Gastroesophageal sphincter (tissue), 4 donors: ENCODE measurements around the gene ANKDD1B. TPM values are rescaled to one million over a fixed set of nuclear protein-coding genes. Genes with fewer than 3 reads are reported as not detected.

ENCODE experiments used
- ATAC-seq: fragments of 150-250 bp; one replicate; pipeline ENCODE4 v1.9.1; 2016; ENCODE audit warnings: mild to moderate bottlenecking, moderate library complexity
- H3K27ac ChIP-seq, 4 donors: fragments of 200-600 bp; sonication (generic) in 3 of 4; 1 replicate in 3 of 4; 2 replicates in 1 of 4; pipeline ENCODE4 v1.5.1; 2016 to 2019
- H3K27me3 ChIP-seq: fragments of 200-600 bp; sonication (generic); one replicate; pipeline ENCODE4 v1.5.1; 2019
- H3K36me3 ChIP-seq, 2 donors: fragments of 200-600 bp; sonication (generic); one replicate each; pipeline ENCODE4 v1.5.1; 2019; ENCODE audit warnings: control low read depth in 1 of 2
- H3K4me1 ChIP-seq, 3 donors: fragments of 200-600 bp; sonication (generic); 1 replicate in 2 of 3; 2 replicates in 1 of 3; pipeline ENCODE4 v1.5.1; 2016 to 2019; ENCODE audit warnings: control low read depth in 2 of 3
- H3K4me3 ChIP-seq, 2 donors: fragments of 200-600 bp; sonication (generic); one replicate each; pipeline ENCODE4 v1.5.1; 2019; ENCODE audit warnings: mild to moderate bottlenecking in 1 of 2, moderate library complexity in 1 of 2
- H3K9me3 ChIP-seq, 3 donors: fragments of 200-600 bp; sonication (generic); one replicate each; pipeline ENCODE4 v1.5.1; 2017 to 2019; ENCODE audit warnings: control low read depth in 2 of 3
- EP300 ChIP-seq: sonication (generic); formaldehyde crosslinking; IDR thresholded peaks from one replicate; pipeline ENCODE4 v1.6.1; 2017; ENCODE audit warnings: antibody characterized with exemption, mild to moderate bottlenecking
- POLR2A ChIP-seq, 2 donors: fragments of 450-650 bp; IDR thresholded peaks; one replicate each; pipeline ENCODE4 v1.6.1; 2017; ENCODE audit warnings: antibody characterized with exemption in 2 of 2, mild to moderate bottlenecking in 2 of 2, moderate library complexity in 1 of 2
- POLR2AphosphoS5 ChIP-seq: sonication (generic); formaldehyde crosslinking; IDR thresholded peaks from one replicate; pipeline ENCODE4 v1.6.1; 2017; ENCODE audit warnings: antibody characterized with exemption
- WGBS, 2 donors: methylation state at CpG; one replicate each; pipeline ENCODE4 v1.1.5; 2018; ENCODE audit warnings: low coverage in 1 of 2; 5-methylcytosine and 5-hydroxymethylcytosine counted together
- total RNA-seq, 4 donors: library from RNA; depleted of rRNA; stranded (reverse); fragments of >200 nt; gene quantifications; one replicate each; pipeline ENCODE4 v1.1.0, GENCODE V29; 2016
- TF ChIP-seq, protein P1 (sequence below), 4 experiments: fragments of 200-600 bp in 2 of 4; fragments of 450-650 bp in 2 of 4; sonication (generic) in 1 of 4; IDR thresholded peaks; one replicate each; pipeline ENCODE4 v1.5.1; 2017 to 2019; ENCODE audit warnings: antibody characterized with exemption in 4 of 4, mild to moderate bottlenecking in 2 of 4, moderate library complexity in 2 of 4

The ANKDD1B gene
- total RNA-seq, 4 donors from 2014 or later, result 0.20 to 0.94 TPM; not detected in 2

DNA sequence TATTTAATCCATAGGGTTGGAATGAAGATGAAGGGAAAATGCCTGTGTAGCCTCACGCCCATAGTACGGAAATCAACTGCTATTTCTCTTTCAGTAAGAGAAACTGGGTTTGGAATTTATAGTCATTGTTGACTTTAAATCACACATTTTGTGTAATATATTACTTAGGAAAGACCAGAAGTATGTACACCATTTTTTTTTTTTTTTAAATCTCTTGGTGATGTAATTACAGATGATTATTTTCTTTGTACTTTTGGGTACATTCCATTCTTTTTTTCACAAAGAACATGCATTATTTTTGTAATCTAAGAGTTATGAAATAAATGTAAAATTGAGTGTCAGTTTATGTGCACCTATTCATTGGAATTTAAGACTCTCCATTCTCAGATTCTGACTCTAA lies 60.3 kb downstream of the ANKDD1B start:
- H3K27ac ChIP-seq, result no peak overlapping the region
- 42 to 69% methylated on average over 2 of the region's 2 CpGs for WGBS, 2 donors

DNA sequence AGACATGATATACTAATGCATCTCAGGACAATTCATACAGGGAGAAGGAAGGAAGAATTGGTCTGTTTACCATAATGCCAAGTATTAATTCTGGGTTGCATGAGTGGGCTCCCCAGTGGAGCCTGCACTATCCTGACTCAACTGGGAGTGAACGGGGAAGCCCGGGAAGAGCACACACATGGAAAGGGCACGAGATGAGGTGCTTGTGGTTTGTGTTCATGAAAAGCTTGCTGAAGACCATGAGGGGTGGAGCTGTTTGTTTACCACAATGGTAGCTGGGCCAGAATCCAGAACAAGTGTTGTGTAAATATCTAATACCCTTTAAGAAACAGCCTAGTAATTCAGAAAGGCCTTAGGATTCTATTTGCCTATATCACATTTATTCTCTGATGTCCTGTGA lies 61.4 kb downstream of the ANKDD1B start:
- no peak for ATAC-seq
- peaks cover 0 to 40% of the 10 kb centered on the region in 2 donors for H3K36me3 ChIP-seq
- H3K4me1 ChIP-seq, result no peaks in the 10 kb centered on the region
- H3K27me3 ChIP-seq, result no peaks in the 10 kb centered on the region
- WGBS, 2 donors, result 83% methylated on average over 2 to 3 of the region's 3 CpGs
- H3K4me3 ChIP-seq, result no peak overlapping the region
- no peak overlapping the region for H3K27ac ChIP-seq
- H3K9me3 ChIP-seq, result no peaks in the 10 kb centered on the region
- TF ChIP-seq EP300 (no peak), POLR2A (IDR thresholded peaks at IDR 0.05) (no peak), POLR2AphosphoS5 (no peak)
- TF ChIP-seq, protein P1, sequence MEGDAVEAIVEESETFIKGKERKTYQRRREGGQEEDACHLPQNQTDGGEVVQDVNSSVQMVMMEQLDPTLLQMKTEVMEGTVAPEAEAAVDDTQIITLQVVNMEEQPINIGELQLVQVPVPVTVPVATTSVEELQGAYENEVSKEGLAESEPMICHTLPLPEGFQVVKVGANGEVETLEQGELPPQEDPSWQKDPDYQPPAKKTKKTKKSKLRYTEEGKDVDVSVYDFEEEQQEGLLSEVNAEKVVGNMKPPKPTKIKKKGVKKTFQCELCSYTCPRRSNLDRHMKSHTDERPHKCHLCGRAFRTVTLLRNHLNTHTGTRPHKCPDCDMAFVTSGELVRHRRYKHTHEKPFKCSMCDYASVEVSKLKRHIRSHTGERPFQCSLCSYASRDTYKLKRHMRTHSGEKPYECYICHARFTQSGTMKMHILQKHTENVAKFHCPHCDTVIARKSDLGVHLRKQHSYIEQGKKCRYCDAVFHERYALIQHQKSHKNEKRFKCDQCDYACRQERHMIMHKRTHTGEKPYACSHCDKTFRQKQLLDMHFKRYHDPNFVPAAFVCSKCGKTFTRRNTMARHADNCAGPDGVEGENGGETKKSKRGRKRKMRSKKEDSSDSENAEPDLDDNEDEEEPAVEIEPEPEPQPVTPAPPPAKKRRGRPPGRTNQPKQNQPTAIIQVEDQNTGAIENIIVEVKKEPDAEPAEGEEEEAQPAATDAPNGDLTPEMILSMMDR (IDR thresholded peaks at IDR 0.05), result no peak

More for the DNA sequence above, 60.3 kb downstream of the ANKDD1B start:
- TF ChIP-seq, protein P1 (IDR thresholded peaks at IDR 0.05), result no peak
- TF ChIP-seq POLR2A (IDR thresholded peaks at IDR 0.05) (no peak), EP300 (no peak), POLR2AphosphoS5 (no peak)
- no peaks in the 10 kb centered on the region for H3K27me3 ChIP-seq
- H3K4me3 ChIP-seq, result no peak overlapping the region
- ATAC-seq, result no peak
- H3K36me3 ChIP-seq, result peaks cover 0 to 40% of the 10 kb centered on the region in 2 donors
- H3K4me1 ChIP-seq, result no peaks in the 10 kb centered on the region
- no peaks in the 10 kb centered on the region for H3K9me3 ChIP-seq

DNA sequence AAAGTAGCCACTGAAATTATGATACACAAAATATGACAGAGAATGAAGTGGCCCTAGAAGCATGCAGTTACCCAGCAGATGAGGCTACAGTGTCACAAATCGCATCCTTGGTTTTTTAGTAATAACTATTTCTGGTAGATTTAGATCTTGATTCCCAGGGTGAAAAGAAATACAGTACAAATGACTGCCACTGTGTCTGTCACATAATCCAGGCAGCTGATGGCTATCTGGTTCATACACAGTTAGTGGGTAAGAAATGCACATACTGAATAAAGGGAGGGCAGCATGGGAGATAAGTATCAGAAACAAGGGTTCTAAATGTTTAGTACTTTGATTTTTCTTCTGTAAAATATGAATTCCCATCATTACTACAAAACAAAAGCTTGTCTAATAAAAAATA lies 64.5 kb downstream of the ANKDD1B start:
- Histone ChIP-seq H3K27me3 (no peaks in the 10 kb centered on the region), H3K4me1 (no peaks in the 10 kb centered on the region), H3K27ac (no peak overlapping the region), H3K4me3 (no peak overlapping the region), H3K9me3 (no peaks in the 10 kb centered on the region), H3K36me3 (peaks cover 0 to 40% of the 10 kb centered on the region in 2 donors)
- no peak for ATAC-seq
- WGBS, 2 donors, result 80 to 89% methylated on average over 1 of the region's 1 CpG
- TF ChIP-seq, protein P1 (IDR thresholded peaks at IDR 0.05), result no peak
- TF ChIP-seq POLR2AphosphoS5 (no peak), POLR2A (IDR thresholded peaks at IDR 0.05) (no peak), EP300 (no peak)

DNA sequence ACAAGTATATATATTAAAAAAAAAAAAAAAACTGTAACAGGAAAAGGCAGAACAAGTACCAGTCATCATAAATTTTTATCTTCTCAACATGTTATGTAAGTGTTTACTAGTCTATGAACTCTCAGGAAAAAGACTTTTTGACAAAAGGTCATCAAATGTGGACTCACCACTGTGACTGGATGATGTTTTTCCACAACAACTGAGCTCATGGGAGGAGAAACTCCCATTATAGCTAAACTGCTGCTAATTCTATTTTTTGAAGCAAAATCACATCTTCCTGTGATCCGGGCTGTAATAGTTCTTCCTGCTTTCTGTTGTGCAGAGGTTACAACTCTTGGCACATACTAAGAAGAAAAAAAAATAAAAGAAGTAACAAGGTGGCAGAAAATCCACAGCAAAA lies 66.4 kb downstream of the ANKDD1B start:
- Histone ChIP-seq H3K27ac (no peak overlapping the region), H3K4me3 (no peak overlapping the region), H3K9me3 (no peaks in the 10 kb centered on the region), H3K36me3 (peaks cover 0 to 38% of the 10 kb centered on the region in 2 donors), H3K27me3 (no peaks in the 10 kb centered on the region), H3K4me1 (peaks cover 0 to 10% (median 2%) of the 10 kb centered on the region in 3 donors)
- TF ChIP-seq POLR2A (IDR thresholded peaks at IDR 0.05) (no peak), EP300 (no peak), POLR2AphosphoS5 (no peak)
- TF ChIP-seq, protein P1 (IDR thresholded peaks at IDR 0.05), result no peak
- ATAC-seq, result no peak
- WGBS, 2 donors, result 47 to 50% methylated on average over 1 of the region's 1 CpG

DNA sequence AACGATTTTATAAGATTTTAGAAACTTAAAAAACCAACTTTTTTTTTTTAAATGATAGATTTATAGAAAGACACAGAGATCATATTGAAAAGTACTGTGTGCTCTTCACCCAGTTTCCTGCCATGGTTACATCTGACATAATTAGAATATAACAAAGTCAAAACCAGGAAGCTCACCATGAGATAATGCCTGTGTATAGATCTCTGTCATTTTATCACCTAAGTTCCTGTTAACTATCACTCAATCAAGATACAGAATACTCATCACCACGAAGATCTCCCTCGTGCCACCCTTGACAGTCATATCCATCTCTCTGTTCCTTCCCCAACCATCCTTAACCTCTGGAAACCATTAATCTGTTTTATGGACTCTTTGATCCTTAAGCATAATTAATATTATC lies 66.9 kb downstream of the ANKDD1B start:
- ATAC-seq, result no peak
- no peak overlapping the region for H3K4me3 ChIP-seq

More for the DNA sequence above, 66.9 kb downstream of the ANKDD1B start:
- WGBS, 2 donors, result 65 to 89% methylated on average over 3 of the region's 3 CpGs
- TF ChIP-seq, protein P1 (IDR thresholded peaks at IDR 0.05), result no peak
- TF ChIP-seq POLR2AphosphoS5 (no peak), EP300 (no peak), POLR2A (IDR thresholded peaks at IDR 0.05) (no peak)
- H3K4me1 ChIP-seq, result peaks cover 0 to 11% (median 2%) of the 10 kb centered on the region in 3 donors
- H3K9me3 ChIP-seq, result no peaks in the 10 kb centered on the region
- H3K27ac ChIP-seq, result no peak overlapping the region
- peaks cover 0 to 38% of the 10 kb centered on the region in 2 donors for H3K36me3 ChIP-seq
- H3K27me3 ChIP-seq, result no peaks in the 10 kb centered on the region
